H1 (cell line): ENCODE data around the gene MYO16. TPM values are rescaled to one million over a fixed set of nuclear protein-coding genes. Genes with fewer than 3 reads are reported as not detected.

Source experiments
- CTCF ChIA-PET: fragments of 300-600 bp; sonication (Branson Sonifier 250); formaldehyde crosslinking; loops from one replicate; lab custom pipeline; 2021; ENCODE audit not compliant: partially characterized antibody; lab: Charles Lee
- POLR2A ChIA-PET: fragments of 300-600 bp; sonication (Branson Sonifier 250); formaldehyde crosslinking; loops from one replicate; lab custom pipeline; 2021; ENCODE audit warnings: inconsistent platforms; ENCODE audit not compliant: partially characterized antibody; lab: Charles Lee
- DNase-seq, 2 experiments: peaks; one replicate each; pipeline versions ENCODE4 v3.0.0 to v3.0.0-alpha.2; 2010 to 2022; ENCODE audit warnings: low spot score in 2 of 2, low read depth in 1 of 2, mixed read lengths in 1 of 2
- FAIRE-seq: peaks from 2 replicates; lab custom pipeline; 2011; peaks lifted over from hg19 to GRCh38; lab: Jason Lieb, UNC
- H2AFZ ChIP-seq: 2 replicates; pipeline ENCODE4 v1.8.1; 2012; ENCODE audit warnings: low read length, inconsistent platforms
- H2AK5ac ChIP-seq: 2 replicates; pipeline ENCODE4 v1.6.1; 2013; ENCODE audit warnings: low read depth, low read length
- H2BK120ac ChIP-seq: replicated peaks from 2 replicates; pipeline ENCODE3; 2013; ENCODE audit warnings: low read depth, low read length, inconsistent platforms
- H2BK12ac ChIP-seq: 2 replicates; pipeline ENCODE4 v1.6.1; 2013; ENCODE audit warnings: low read depth, low read length
- H2BK15ac ChIP-seq: 2 replicates; pipeline ENCODE4 v1.6.1; 2013; ENCODE audit warnings: low read length
- H2BK20ac ChIP-seq: 2 replicates; pipeline ENCODE4 v1.6.1; 2013; ENCODE audit warnings: low read length
- H2BK5ac ChIP-seq: 2 replicates; pipeline ENCODE4 v1.6.1; 2013; ENCODE audit warnings: low read depth, low read length
- H3K14ac ChIP-seq: 2 replicates; pipeline ENCODE4 v1.6.1; 2013; ENCODE audit warnings: inconsistent platforms; ENCODE audit not compliant: insufficient read length
- H3K18ac ChIP-seq: 2 replicates; pipeline ENCODE4 v1.6.1; 2013; ENCODE audit warnings: low read length; ENCODE audit errors: extremely low read depth
- H3K23ac ChIP-seq: 2 replicates; pipeline ENCODE4 v1.6.1; 2013; ENCODE audit warnings: inconsistent platforms; ENCODE audit not compliant: insufficient read length
- H3K23me2 ChIP-seq: 2 replicates; pipeline ENCODE4 v1.6.1; 2013; ENCODE audit warnings: low read depth, low read length
- H3K27ac ChIP-seq: 2 replicates; pipeline ENCODE4 v1.6.1; 2011; ENCODE audit warnings: low read depth, low read length, inconsistent platforms
- H3K27me3 ChIP-seq, 4 experiments: replicated peaks in 1 of 4; 1 replicate in 1 of 4; 2 replicates in 3 of 4; pipeline versions ENCODE4 v1.6.1 to v1.8.1; 2011 to 2013; ENCODE audit warnings: low read length in 3 of 4, mild to moderate bottlenecking in 3 of 4, inconsistent platforms in 2 of 4, mixed read lengths in 2 of 4, moderate library complexity in 1 of 4; ENCODE audit not compliant: control insufficient read depth in 3 of 4, insufficient read depth in 3 of 4; ENCODE audit errors: extremely low read depth in 1 of 4
- H3K36me3 ChIP-seq, 4 experiments: 2 replicates each; pipeline versions ENCODE4 v1.6.1 to v1.8.1; 2011 to 2013; ENCODE audit warnings: mild to moderate bottlenecking in 4 of 4, low read length in 3 of 4, moderate library complexity in 2 of 4, control low read depth in 1 of 4, inconsistent platforms in 1 of 4; ENCODE audit not compliant: insufficient read depth in 4 of 4, control insufficient read depth in 2 of 4
- H3K4ac ChIP-seq: replicated peaks from 2 replicates; pipeline ENCODE3; 2013; ENCODE audit warnings: low read length, low read depth, mixed read lengths, inconsistent platforms; ENCODE audit not compliant: insufficient read length
- H3K4me1 ChIP-seq, 4 experiments: replicated peaks in 1 of 4; 1 replicate in 1 of 4; 2 replicates in 3 of 4; pipeline versions ENCODE4 v1.6.1 to v1.8.1; 2011 to 2013; ENCODE audit warnings: low read length in 3 of 4, inconsistent platforms in 2 of 4, mixed read lengths in 1 of 4; ENCODE audit not compliant: insufficient read depth in 4 of 4, control insufficient read depth in 3 of 4
- H3K4me2 ChIP-seq, 2 experiments: 2 replicates each; pipeline versions ENCODE4 v1.6.1 to v1.8.1; 2011 to 2013; ENCODE audit warnings: low read depth in 2 of 2, low read length in 2 of 2, control low read depth in 1 of 2, inconsistent platforms in 1 of 2, mild to moderate bottlenecking in 1 of 2; ENCODE audit not compliant: insufficient read depth in 1 of 2
- H3K4me3 ChIP-seq, 4 experiments: fragments of 200-600, 300-600 bp in 1 of 4; sonication (generic), shearing (Covaris generic), sonication (Bioruptor Twin) in 1 of 4; 2 replicates each; pipeline versions ENCODE4 v1.5.1 to v1.8.1; 2011 to 2016; ENCODE audit warnings: low read length in 4 of 4, low read depth in 3 of 4, control low read depth in 2 of 4, inconsistent platforms in 2 of 4, mild to moderate bottlenecking in 2 of 4, mixed read lengths in 1 of 4, moderate library complexity in 1 of 4; ENCODE audit not compliant: insufficient read depth in 2 of 4; ENCODE audit errors: extremely low read depth in 1 of 4
- H3K56ac ChIP-seq: replicated peaks from 2 replicates; pipeline ENCODE3; 2013; ENCODE audit warnings: low read depth, mild to moderate bottlenecking, mixed read lengths, low read length, inconsistent platforms; ENCODE audit not compliant: insufficient read length
- H3K79me1 ChIP-seq: 2 replicates; pipeline ENCODE4 v1.6.1; 2013; ENCODE audit warnings: low read depth, low read length, control low read depth
- H3K79me2 ChIP-seq, 2 experiments: 2 replicates each; pipeline versions ENCODE4 v1.6.1 to v1.8.1; 2012 to 2013; ENCODE audit warnings: low read length in 2 of 2, mild to moderate bottlenecking in 2 of 2, inconsistent platforms in 1 of 2; ENCODE audit not compliant: insufficient read depth in 2 of 2, control insufficient read depth in 1 of 2
- H3K9ac ChIP-seq, 4 experiments: replicated peaks in 1 of 4; 1 replicate in 1 of 4; 2 replicates in 3 of 4; pipeline versions ENCODE4 v1.6.1 to v1.8.1; 2011 to 2013; ENCODE audit warnings: low read depth in 3 of 4, low read length in 3 of 4, control low read depth in 2 of 4, mild to moderate bottlenecking in 2 of 4, moderate library complexity in 2 of 4, inconsistent platforms in 1 of 4; ENCODE audit errors: extremely low read depth in 1 of 4
- H3K9me3 ChIP-seq, 2 experiments: 2 replicates each; pipeline versions ENCODE4 v1.6.1 to v1.8.1; 2012 to 2013; ENCODE audit warnings: mild to moderate bottlenecking in 2 of 2, moderate library complexity in 2 of 2, control low read depth in 1 of 2, inconsistent platforms in 1 of 2, low read depth in 1 of 2, low read length in 1 of 2, mixed read lengths in 1 of 2; ENCODE audit not compliant: insufficient read depth in 2 of 2
- H4K20me1 ChIP-seq, 2 experiments: replicated peaks in 1 of 2; 2 replicates each; pipeline versions ENCODE3 to v1.8.1; 2011 to 2013; ENCODE audit warnings: inconsistent platforms in 2 of 2, low read length in 2 of 2, mild to moderate bottlenecking in 1 of 2; ENCODE audit not compliant: insufficient read depth in 2 of 2, control insufficient read depth in 1 of 2
- H4K5ac ChIP-seq: 2 replicates; pipeline ENCODE4 v1.6.1; 2013; ENCODE audit warnings: low read length, low read depth, mixed read lengths, inconsistent platforms; ENCODE audit not compliant: insufficient read length
- H4K8ac ChIP-seq: 2 replicates; pipeline ENCODE4 v1.8.0; 2013; ENCODE audit warnings: mild to moderate bottlenecking, moderate library complexity, low read length, inconsistent platforms; ENCODE audit not compliant: insufficient read depth; ENCODE audit errors: extremely low read depth
- H4K91ac ChIP-seq: replicated peaks from 2 replicates; pipeline ENCODE3; 2013; ENCODE audit warnings: low read length, mixed read lengths, inconsistent platforms; ENCODE audit not compliant: insufficient read length
- ASH2L ChIP-seq: fragments of 200-600, 300-600 bp; sonication (generic); IDR thresholded peaks from one replicate; pipeline ENCODE4 v1.7.1; 2017; ENCODE audit warnings: low read length
- BRCA1 ChIP-seq: IDR thresholded peaks from 2 replicates; pipeline ENCODE4 v1.6.1; 2012; ENCODE audit warnings: low read depth, low read length, improper control_type of control experiment
- CHD1 ChIP-seq: IDR thresholded peaks from 2 replicates; pipeline ENCODE4 v1.6.1; 2012; ENCODE audit warnings: low read depth, low read length, improper control_type of control experiment
- FOSL1 ChIP-seq: IDR thresholded peaks from 2 replicates; pipeline ENCODE4 v1.6.1; 2011; ENCODE audit warnings: mild to moderate bottlenecking, low read depth, low read length, moderate library complexity; ENCODE audit not compliant: insufficient read depth
- HDAC6 ChIP-seq: IDR thresholded peaks from one replicate; pipeline ENCODE4 v1.7.1; 2012; ENCODE audit warnings: low read depth, mild to moderate bottlenecking, inconsistent platforms, low read length, moderate library complexity
- KDM4A ChIP-seq: IDR thresholded peaks from one replicate; pipeline ENCODE4 v1.7.1; 2012; ENCODE audit warnings: low read depth, mild to moderate bottlenecking, moderate library complexity, low read length, inconsistent platforms; ENCODE audit not compliant: severe bottlenecking
- MAFK ChIP-seq: IDR thresholded peaks from 2 replicates; pipeline ENCODE4 v1.6.1; 2012; ENCODE audit warnings: low read depth, mild to moderate bottlenecking, improper control_type of control experiment, low read length
- RBBP5 ChIP-seq: IDR thresholded peaks from 2 replicates; pipeline ENCODE4 v1.7.1; 2012; ENCODE audit warnings: low read depth, mild to moderate bottlenecking, inconsistent platforms, low read length, moderate library complexity, borderline replicate concordance
- RFX5 ChIP-seq: IDR thresholded peaks from 2 replicates; pipeline ENCODE4 v1.6.1; 2011; ENCODE audit warnings: low read depth, low read length, improper control_type of control experiment, borderline replicate concordance
- TAF1 ChIP-seq: IDR thresholded peaks from 2 replicates; pipeline ENCODE4 v1.6.1; 2011; ENCODE audit warnings: mild to moderate bottlenecking, low read depth, low read length
- WGBS, 2 experiments: shearing (Covaris generic) in 1 of 2; methylation state at CpG; one replicate each; pipeline versions ENCODE4 v1.1.6 to v1.1.7; 2013 to 2015; ENCODE audit warnings: low lambda C conversion rate in 2 of 2, mixed read lengths in 2 of 2, inconsistent platforms in 1 of 2, low coverage in 1 of 2, missing lambda C conversion rate in 1 of 2; ENCODE audit not compliant: insufficient replicate concordance in 2 of 2, insufficient coverage in 1 of 2, insufficient read length in 1 of 2; ENCODE audit errors: extremely low coverage in 1 of 2, missing lambda C conversion rate in 1 of 2; 5-methylcytosine and 5-hydroxymethylcytosine counted together
- polyA plus RNA-seq, 7 experiments: library from polyadenylated mRNA; depleted of rRNA in 3 of 7; stranded (reverse) in 5 of 7; unstranded in 2 of 7; fragments of >200 nt in 5 of 7; fragments of 200-250 nt in 2 of 7; gene quantifications; 1 replicate in 5 of 7; 2 replicates in 1 of 7; 4 replicates in 1 of 7; pipeline versions ENCODE4 v1.2.1 to v1.2.3, GENCODE V29; 2011 to 2013; ENCODE audit warnings: missing spikeins in 2 of 7, mixed read lengths in 2 of 7
- total RNA-seq: library from RNA; stranded (reverse); fragmentation: NEBNext Ultra II Directional; extraction: Animal tissue kit (Norgen Biotek cat#: 25700); gene quantifications from 2 replicates; pipeline ENCODE4 v1.2.1, GENCODE V29; 2021

Gene MYO16
- total and polyA plus RNA-seq, 2 of the 8 experiments (the other 6 are each of a cell fraction or from before 2014, with no cell fraction given), result 0.02 to 0.22 TPM

- Histone ChIP-seq H3K14ac (no peak overlapping the region), H4K91ac (no peak overlapping the region), H3K9me3 (no peaks in the 10 kb centered on the region), H3K23me2 (no peaks in the 10 kb centered on the region), H2BK15ac (no peak overlapping the region), H2BK120ac (no peak overlapping the region), H3K4me1 (no peaks in the 10 kb centered on the region), H3K79me2 (no peaks in the 10 kb centered on the region), H4K8ac (no peak overlapping the region), H2AK5ac (no peak overlapping the region), H3K18ac (no peak overlapping the region), H2BK12ac (no peak overlapping the region), H4K5ac (no peak overlapping the region), H4K20me1 (no peaks in the 10 kb centered on the region), H3K23ac (no peak overlapping the region), H3K56ac (no peak overlapping the region), H3K27ac (no peak overlapping the region), H3K9ac (no peak overlapping the region), H3K4me2 (no peak overlapping the region), H2BK5ac (no peak overlapping the region), H3K79me1 (no peaks in the 10 kb centered on the region), H3K4me3 (no peak overlapping the region), H2BK20ac (no peak overlapping the region), H3K4ac (no peak overlapping the region), H3K36me3 (no peaks in the 10 kb centered on the region), H3K27me3 (no peaks in the 10 kb centered on the region), H2AFZ (no peak overlapping the region)
- POLR2A ChIA-PET, result no interaction called here
- CTCF ChIA-PET, result no interaction called here
- no peak for DNase-seq
- 93% methylated on average over 8 of the region's 8 CpGs; no CpG with 5 or more reads in 1 of the 2 experiments for WGBS, 2 experiments
- no peak for FAIRE-seq
- TF ChIP-seq MAFK, result no peak
- no peak for TF ChIP-seq KDM4A
- no peak for TF ChIP-seq RFX5
- no peak for TF ChIP-seq HDAC6
- TF ChIP-seq CHD1, result no peak
- no peak for TF ChIP-seq ASH2L
- TF ChIP-seq RBBP5, result no peak
- TF ChIP-seq TAF1, result no peak
- TF ChIP-seq FOSL1, result no peak
- TF ChIP-seq BRCA1, result no peak
Observed at GRCh38 chr13:108950333-108951010, 321.1 kb downstream of the MYO16 start.
